ENCODE results near the gene NSMF.

Gene NSMF

GRCh38 chr9:137498720-137499150 is 39.6 kb upstream of the NSMF start:
- H3K4me3 ChIP-seq (ENCODE audit: low read depth, low read length) = no peak overlapping the region
- no peak for DNase-seq
- no peak overlapping the region for H3K27ac ChIP-seq
- in situ Hi-C loops (cut with HindIII; ENCODE audit: low pct_ligation_motif_present, low sequenced_read_pairs) = no loop called here
- TF ChIP-seq, protein P1, sequence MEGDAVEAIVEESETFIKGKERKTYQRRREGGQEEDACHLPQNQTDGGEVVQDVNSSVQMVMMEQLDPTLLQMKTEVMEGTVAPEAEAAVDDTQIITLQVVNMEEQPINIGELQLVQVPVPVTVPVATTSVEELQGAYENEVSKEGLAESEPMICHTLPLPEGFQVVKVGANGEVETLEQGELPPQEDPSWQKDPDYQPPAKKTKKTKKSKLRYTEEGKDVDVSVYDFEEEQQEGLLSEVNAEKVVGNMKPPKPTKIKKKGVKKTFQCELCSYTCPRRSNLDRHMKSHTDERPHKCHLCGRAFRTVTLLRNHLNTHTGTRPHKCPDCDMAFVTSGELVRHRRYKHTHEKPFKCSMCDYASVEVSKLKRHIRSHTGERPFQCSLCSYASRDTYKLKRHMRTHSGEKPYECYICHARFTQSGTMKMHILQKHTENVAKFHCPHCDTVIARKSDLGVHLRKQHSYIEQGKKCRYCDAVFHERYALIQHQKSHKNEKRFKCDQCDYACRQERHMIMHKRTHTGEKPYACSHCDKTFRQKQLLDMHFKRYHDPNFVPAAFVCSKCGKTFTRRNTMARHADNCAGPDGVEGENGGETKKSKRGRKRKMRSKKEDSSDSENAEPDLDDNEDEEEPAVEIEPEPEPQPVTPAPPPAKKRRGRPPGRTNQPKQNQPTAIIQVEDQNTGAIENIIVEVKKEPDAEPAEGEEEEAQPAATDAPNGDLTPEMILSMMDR (IDR thresholded peaks at IDR 0.05; ENCODE audit: low read depth, low read length, missing control alignments) = no peak
- H3K27me3 ChIP-seq (replicated peaks) = no peaks in the 10 kb centered on the region
- H3K36me3 ChIP-seq (replicated peaks) = no peaks in the 10 kb centered on the region

- no peak overlapping the region for H3K4me3 ChIP-seq (ENCODE audit: low read depth, low read length)
- H3K36me3 ChIP-seq (replicated peaks) = no peaks in the 10 kb centered on the region
- TF ChIP-seq, protein P1 (IDR thresholded peaks at IDR 0.05; ENCODE audit: low read depth, low read length, missing control alignments) = no peak
- in situ Hi-C loops (cut with HindIII; ENCODE audit: low pct_ligation_motif_present, low sequenced_read_pairs) = no loop called here
- no peak for DNase-seq
- H3K27me3 ChIP-seq (replicated peaks) = no peaks in the 10 kb centered on the region
- H3K27ac ChIP-seq = no peak overlapping the region
Measured at GRCh38 chr9:137497921-137498719, 39.0 kb upstream of the NSMF start.

GRCh38 chr9:137496601-137497375 is 37.7 kb upstream of the NSMF start:
- H3K4me3 ChIP-seq (ENCODE audit: low read depth, low read length) = no peak overlapping the region
- DNase-seq = no peak
- in situ Hi-C loops (cut with HindIII; ENCODE audit: low pct_ligation_motif_present, low sequenced_read_pairs) = no loop called here
- H3K27ac ChIP-seq = no peak overlapping the region
- TF ChIP-seq, protein P1 (IDR thresholded peaks at IDR 0.05; ENCODE audit: low read depth, low read length, missing control alignments) = no peak
- H3K27me3 ChIP-seq (replicated peaks) = no peaks in the 10 kb centered on the region
- no peaks in the 10 kb centered on the region for H3K36me3 ChIP-seq (replicated peaks)

- Histone ChIP-seq H3K27me3 (replicated peaks) (no peaks in the 10 kb centered on the region), H3K27ac (no peak overlapping the region), H3K36me3 (replicated peaks) (no peaks in the 10 kb centered on the region), H3K4me3 (ENCODE audit: low read depth, low read length) (no peak overlapping the region)
- TF ChIP-seq, protein P1 (IDR thresholded peaks at IDR 0.05; ENCODE audit: low read depth, low read length, missing control alignments) = no peak
- no peak for DNase-seq
- in situ Hi-C loops (cut with HindIII; ENCODE audit: low pct_ligation_motif_present, low sequenced_read_pairs) = no loop called here
Measured at GRCh38 chr9:137494550-137495351, 35.6 kb upstream of the NSMF start.

DNA sequence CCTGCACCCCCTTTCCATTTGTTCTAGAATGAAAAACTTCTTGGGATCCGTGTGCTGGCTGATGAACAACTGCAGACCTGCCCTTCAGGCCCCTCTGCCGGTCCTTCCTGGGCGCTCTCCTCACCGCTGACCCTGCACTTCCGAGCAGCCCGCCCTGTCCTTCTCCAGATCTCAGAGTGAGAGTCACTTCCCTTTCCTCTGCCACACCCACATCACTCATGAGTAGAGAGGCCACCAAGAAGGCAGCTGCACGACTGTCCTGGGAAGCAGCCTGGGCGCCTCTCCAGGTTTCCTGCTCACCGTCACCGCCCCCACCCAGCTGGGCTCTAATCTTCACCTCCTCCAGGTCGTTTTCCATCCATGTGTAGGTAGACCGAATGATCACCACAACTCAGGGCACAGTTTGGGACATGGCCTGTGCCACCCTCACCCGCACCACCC is 35.0 kb upstream of the NSMF start:
- Histone ChIP-seq H3K4me3 (ENCODE audit: low read depth, low read length) (no peak overlapping the region), H3K27ac (no peak overlapping the region), H3K27me3 (replicated peaks) (no peaks in the 10 kb centered on the region), H3K36me3 (replicated peaks) (no peaks in the 10 kb centered on the region)
- in situ Hi-C loops (cut with HindIII; ENCODE audit: low pct_ligation_motif_present, low sequenced_read_pairs) = no loop called here
- DNase-seq = no peak
- TF ChIP-seq, protein P1 (IDR thresholded peaks at IDR 0.05; ENCODE audit: low read depth, low read length, missing control alignments) = no peak
